GM04503 (cell line): ENCODE data around the gene TTC29.
"Not testable (repeated sequence)": the region's sequence is repeated elsewhere in the genome, so short reads cannot be mapped to it uniquely, and the experiment has no call there.

Experiments used
- DNase-seq: peaks from one replicate; pipeline ENCODE4 v3.0.0-alpha.2; 2012; ENCODE audit warnings: low read depth

Gene TTC29

DNA sequence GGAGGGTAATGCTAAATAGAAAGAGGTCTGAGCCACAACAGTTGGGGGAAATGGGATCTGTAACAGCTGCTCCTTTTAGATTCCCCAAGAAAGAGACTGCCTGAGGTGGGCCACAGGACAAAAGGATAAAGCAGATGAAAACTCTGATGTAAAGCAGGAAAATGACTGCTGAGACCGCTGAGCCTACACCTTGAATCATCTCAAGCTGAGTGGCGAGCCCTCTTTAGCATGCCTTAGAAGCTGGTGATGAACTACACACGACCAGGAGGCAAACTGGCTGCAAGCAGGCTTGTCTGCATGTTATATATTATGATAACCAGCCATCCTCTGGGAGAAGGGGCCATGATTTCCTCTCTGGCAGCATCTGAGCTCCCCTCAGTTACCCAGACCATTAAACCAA is 88.4 kb downstream of the TTC29 start:
- DNase-seq, result no peak

- DNase-seq, result no peak
Observed at GRCh38 chr4:146855761-146856160, 89.9 kb downstream of the TTC29 start.

DNA sequence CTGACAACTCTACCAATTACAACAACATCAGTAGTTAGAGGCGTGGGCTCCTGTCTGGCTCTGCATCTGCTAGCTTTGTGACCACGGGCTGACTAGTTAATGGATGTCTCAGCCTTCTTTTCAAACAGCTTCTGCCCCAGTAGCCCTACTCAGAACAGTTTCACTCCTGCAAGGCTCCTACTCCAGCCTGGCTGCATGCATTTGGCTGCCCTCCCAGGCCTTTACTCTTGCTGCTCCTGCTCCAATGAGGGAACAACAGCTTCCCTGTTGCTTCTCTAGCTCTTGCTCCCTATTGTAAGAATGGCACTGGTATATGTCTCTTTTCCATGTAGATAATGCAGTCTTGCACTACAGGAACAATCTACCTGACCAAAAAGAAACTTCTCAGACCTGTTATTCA is 93.3 kb downstream of the TTC29 start:
- DNase-seq, result no peak

GRCh38 chr4:146847345-146847744 is 98.3 kb downstream of the TTC29 start:
- DNase-seq, result no peak

DNA sequence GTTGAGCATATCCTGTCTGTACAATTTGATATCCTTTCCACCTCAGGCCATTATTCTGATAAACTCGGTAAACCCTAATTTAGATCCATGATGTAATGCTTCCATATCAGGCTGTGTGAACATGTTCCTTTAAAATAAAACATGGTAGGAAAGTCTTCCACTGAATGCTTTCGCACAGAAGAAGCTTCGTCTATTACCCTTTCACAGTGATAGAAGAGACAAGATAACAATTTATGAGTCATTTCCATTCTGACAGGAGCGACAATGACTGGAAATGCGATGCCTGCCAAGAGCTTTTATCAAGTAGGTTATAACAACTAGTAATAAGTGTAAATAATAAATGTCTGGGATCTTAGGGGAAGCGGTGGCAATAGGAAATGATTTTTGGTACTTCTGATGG is 98.8 kb downstream of the TTC29 start:
- no peak for DNase-seq

- DNase-seq, result no peak
Observed at GRCh38 chr4:146844761-146845160, 100.9 kb downstream of the TTC29 start.

DNA sequence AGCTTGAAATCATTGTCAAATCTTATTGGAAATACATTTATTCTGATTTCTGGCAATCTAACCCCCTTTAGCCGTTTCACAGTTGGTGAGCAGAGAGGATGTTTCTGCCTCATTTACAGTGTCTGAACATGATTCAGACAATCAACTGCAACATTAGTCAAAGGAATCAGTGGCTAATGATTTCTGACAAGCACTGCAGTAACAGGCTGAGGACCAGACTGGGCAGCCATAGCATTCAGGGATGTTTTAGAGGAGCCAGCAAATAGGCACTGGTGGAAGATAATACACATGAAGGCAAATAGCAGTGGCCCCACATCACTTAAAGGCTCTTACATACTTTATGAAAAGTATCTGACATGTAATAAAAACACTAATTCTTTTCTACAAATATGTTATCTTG is 102.8 kb downstream of the TTC29 start:
- DNase-seq, result no peak

DNA sequence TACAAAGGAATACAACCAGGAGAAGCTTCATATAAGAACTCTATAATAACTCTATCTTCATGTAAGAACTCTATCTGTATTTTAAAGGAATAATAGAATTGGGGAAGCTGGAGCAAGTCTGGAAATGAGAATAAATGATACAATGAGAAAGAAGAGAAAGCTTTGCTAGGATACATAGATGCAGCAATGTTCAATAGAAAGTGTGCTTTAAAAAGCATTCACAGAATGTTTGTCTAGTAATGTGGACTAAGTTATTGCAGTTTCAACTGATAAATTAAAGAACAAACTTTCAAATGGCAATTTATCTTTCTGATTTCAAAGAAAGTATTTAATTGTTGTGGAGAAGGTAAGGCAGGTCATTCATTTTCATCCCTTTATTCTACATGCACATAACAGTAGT is 104.9 kb downstream of the TTC29 start:
- DNase-seq, result no peak

DNA sequence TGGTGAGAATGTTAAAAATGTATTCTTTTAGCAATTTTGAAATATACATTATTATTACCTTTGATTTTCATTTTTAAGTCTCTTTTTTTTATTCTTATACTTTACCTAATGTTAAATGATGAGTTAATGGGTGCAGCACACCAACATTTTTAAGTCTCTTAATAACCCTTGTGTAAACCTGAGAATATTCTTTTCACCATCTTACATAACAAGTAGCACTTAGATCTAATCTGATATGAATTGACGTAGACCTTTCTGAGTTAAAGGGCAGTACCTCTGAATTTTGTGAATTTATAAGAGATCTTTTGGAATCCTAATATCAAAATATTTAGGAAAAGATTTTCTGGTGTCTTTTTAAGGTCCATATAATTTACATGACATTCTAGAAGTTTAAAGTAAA is 110.6 kb downstream of the TTC29 start:
- no peak for DNase-seq

- DNase-seq, result no peak
Observed at GRCh38 chr4:146834263-146835034, 111.2 kb downstream of the TTC29 start.

- DNase-seq, result no peak
Observed at GRCh38 chr4:146833530-146833929, 112.1 kb downstream of the TTC29 start.

- not testable (repeated sequence) for DNase-seq
Observed at GRCh38 chr4:146822980-146823379, 122.7 kb downstream of the TTC29 start.

DNA sequence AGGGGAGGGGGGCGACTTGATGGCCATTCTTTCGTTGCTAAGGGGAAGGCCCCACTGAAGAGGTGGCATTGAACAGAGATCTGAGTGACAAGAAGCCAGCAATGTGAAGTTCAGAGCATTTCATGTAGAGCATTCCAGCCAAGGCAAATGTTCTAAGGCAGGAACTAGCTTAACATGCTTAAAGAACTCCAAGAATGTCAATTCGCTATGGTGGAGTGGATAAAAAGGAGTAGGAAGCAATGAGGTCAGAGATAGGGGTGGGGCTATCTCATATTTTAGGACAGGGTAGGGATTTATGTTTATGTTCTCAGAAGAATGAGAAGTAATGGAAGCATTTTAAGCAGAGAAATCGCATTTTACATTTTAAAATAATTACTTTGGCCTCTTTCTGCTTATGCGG is 130.9 kb downstream of the TTC29 start:
- no peak for DNase-seq

DNA sequence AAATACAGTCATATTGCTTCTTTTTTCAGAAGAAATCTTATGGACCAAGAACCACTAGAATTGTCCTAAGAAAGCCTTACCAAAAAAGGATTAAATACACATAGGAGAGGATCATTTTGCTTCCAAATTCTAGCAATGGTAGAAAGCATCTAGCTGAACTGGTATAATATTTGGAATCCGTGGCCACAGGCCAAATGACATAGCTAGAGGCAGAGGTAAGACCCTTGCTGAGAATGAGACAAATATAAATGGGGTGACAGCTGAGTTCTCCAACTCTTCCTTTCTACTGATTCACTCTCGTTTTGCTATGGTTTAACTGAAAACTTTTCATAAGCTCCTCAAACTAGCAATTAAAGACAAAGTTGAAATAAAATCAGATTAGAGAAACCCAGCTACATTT is 150.0 kb downstream of the TTC29 start:
- DNase-seq, result no peak

- no peak for DNase-seq
Observed at GRCh38 chr4:146793727-146794126, 151.9 kb downstream of the TTC29 start.

DNA sequence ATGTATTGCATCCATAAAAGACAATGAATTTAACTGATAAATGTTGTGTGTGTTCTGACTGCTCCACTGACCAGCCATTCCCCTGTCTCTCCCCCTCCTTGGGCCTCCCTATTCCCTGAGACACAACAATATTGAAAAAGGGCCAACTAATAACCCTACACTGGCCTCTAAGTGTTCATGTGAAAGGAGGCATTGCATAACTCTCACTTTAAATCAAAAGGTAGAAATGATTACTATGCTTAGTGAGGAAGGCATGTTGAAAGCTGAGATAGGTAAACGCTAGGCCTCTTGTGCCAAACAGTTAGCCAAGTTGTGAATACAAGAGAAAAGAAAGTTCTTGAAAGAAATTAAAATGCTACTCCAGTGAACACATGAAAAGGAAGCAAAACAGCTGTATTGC is 154.2 kb downstream of the TTC29 start:
- no peak for DNase-seq

DNA sequence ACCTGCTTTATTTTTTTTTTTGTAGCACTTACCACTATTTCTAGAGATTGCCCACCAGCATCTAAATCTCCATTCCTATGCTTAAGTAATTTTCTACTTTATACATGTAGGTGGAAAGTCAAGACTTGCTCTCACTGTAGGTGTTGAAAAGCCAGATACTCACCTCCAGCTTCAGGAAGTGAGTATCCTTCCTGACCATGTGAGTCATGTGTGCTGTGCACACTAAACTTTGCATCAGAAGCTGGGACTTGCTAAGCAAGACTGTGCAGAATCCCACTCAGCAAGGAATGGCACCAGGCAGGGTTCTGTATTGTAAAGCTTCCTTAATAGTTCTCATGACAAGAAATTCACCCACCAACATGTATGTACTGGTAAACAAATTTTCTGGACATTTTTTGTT is 155.1 kb downstream of the TTC29 start:
- DNase-seq, result no peak

DNA sequence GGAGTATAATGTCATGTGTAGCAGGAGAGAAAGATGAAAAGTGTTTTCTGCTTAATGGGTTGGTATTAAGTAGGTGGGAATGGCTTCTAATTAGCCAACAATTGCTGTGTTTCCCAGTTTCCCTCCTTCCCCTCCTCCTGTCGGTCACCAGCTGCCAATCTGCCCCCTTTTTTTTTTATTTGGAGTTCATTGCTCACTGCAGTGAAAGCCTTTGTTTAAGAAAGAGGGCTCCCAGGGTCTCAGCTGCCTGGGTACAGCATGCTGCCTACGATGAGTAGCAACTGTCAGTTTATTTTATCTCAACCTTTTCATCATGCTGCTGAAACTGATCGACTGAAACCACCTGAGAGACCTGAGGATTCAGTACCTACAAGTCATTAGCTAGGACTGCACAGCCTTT is 157.9 kb downstream of the TTC29 start:
- DNase-seq, result no peak

DNA sequence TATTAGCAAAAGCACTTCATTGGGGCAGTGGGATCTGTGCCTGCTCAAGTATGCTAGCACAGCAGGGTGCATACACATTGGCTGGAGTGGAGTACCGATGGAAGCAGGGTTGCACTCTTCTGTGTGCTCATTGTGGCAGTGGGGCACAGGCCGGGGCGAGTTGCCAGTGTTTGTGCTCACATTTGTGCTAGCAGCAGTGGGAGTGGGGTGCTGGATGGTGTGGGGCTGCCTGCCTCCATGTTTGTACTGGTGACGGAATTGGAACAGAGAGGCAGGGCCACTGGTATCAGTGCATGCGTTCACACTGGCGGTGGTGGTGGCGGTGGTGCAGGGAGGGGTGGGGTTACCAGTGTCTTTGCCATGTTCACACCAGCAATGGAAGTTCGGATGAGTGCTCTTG is 169.0 kb downstream of the TTC29 start:
- DNase-seq, result no peak

DNA sequence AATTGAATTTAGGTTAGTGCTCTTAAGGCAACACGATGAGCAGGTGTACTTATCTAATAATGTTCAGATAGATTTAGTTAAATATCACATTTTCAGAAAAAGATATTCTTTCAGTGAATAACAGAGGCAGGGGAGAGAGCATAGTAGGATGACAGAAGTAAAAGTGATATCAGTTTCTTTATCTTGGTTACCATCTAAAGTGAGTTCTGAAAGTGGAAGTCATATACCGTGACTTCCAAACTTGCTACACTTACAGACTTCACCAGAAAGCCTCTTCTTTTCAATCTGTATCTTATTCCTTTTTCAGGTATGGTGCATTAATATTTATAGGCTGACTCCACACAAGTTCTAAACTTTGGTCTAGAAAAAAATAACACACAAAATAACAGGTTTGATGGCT is 182.1 kb downstream of the TTC29 start:
- no peak for DNase-seq

DNA sequence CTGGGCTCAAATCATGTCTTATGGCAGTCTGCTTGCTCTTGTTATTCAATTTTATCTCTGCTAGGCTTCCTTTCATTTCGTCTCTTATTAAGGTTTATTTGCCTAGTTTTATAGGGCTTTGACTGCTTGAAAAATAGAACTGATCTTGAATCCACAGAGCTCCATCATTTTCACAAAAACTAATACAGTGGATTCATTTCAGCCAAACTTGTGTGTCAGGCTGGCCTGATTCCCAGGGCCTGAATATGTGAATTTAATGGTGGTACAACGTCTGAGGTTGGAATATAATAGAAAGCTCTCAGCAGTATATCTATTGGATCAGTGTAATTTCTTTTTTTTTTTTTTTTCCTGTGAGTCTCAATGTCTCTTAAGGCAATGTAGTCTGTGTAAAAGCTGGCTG is 183.6 kb downstream of the TTC29 start:
- no peak for DNase-seq

DNA sequence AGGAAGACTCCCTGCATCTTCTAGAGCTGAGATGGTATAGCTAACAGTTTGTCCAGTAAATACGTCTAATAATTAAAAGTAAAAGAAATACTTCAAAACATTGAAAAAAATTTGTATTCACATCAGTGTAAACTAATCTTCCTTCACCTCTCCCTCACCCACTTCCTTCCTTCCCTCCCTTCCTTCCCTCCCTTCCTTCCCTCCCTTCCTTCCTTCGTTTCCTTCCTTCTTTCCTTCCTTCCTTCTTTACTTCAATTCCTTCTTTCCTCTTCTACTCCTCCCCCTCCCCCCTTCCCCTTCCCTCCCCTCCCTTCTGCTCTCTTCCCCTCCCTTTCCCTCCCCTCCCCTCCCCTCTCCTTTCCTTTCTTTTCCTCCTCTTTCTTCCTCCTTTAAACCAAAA is 203.2 kb downstream of the TTC29 start:
- DNase-seq, result no peak

DNA sequence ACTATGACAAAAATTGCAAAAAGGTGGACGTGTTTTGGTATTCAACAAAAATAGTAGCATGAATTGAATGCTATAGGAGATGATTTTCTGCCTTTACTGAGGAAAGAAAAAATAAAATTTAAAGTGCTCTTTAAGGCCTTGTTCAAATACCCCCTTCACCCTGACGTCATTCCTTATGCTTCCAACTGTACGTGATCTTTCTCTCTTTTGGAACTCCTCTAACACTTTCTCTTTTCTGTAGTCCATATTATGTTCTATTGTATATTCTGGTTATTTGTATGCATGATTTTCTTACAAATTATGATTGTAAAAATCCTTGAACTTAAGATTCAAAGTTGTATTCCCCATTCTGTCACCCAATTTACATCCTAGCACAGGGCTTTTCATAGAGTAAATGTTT is 206.5 kb downstream of the TTC29 start:
- DNase-seq, result no peak

DNA sequence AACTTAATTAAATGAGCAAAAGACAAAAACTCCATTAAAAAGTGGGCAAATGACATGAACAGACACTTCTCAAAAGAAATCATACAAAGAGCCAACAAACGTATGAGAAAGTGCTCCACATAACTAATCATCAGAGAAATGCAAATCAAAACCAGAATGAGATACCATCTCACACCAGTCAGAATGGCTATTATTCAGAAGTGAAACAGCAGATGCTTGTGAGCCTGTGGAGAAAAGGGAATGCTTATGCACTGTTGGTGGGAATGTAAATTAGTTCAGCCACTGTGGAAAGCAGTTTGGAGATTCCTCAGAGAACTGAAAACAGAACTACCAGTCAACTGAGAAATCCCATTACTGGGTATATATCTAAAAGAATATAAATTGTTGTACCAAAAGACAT is 222.1 kb downstream of the TTC29 start:
- not testable (repeated sequence) for DNase-seq

DNA sequence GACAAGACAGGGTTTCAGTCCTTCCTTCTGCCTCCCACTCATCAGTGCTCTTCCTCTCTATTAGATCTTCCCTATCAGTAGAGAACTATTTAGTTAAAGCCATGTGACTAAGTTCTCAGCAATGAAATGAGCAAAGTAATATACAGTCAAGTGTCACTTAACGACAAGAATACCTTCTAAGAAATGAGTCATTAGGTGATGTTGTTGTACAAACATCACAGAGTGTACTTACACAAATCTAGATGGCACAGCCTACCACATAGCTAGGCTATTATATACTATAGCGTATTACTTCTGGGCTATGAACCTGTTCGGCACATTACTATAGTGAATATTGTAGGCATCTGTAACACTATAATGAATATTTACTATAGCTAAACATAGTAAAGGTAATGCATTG is 235.7 kb downstream of the TTC29 start:
- DNase-seq, result no peak
